Measurements from ENCODE around the gene CACNA2D3.

The CACNA2D3 gene

GRCh38 chr3:54127499-54128056, 5.2 kb downstream of the CACNA2D3 start:
- DNase-seq (ENCODE audit: low read depth): no peak

- no peak for DNase-seq (ENCODE audit: low read depth)
Measured at GRCh38 chr3:54131026-54131605, 8.8 kb downstream of the CACNA2D3 start.

- DNase-seq (ENCODE audit: low read depth): no peak
Measured at GRCh38 chr3:54131890-54132289, 9.5 kb downstream of the CACNA2D3 start.

GRCh38 chr3:54132685-54133084, 10.3 kb downstream of the CACNA2D3 start:
- DNase-seq (ENCODE audit: low read depth): no peak

GRCh38 chr3:54133196-54133595, 10.8 kb downstream of the CACNA2D3 start:
- no peak for DNase-seq (ENCODE audit: low read depth)

GRCh38 chr3:54134155-54134554, 11.8 kb downstream of the CACNA2D3 start:
- no peak for DNase-seq (ENCODE audit: low read depth)

- no peak for DNase-seq (ENCODE audit: low read depth)
Measured at GRCh38 chr3:54134713-54135112, 12.4 kb downstream of the CACNA2D3 start.

GRCh38 chr3:54137311-54137710, 15.0 kb downstream of the CACNA2D3 start:
- DNase-seq (ENCODE audit: low read depth): no peak

GRCh38 chr3:54138937-54139547, 16.7 kb downstream of the CACNA2D3 start:
- no peak for DNase-seq (ENCODE audit: low read depth)

- no peak for DNase-seq (ENCODE audit: low read depth)
Measured at GRCh38 chr3:54139630-54140029, 17.3 kb downstream of the CACNA2D3 start.

- no peak for DNase-seq (ENCODE audit: low read depth)
Measured at GRCh38 chr3:54144284-54144683, 21.9 kb downstream of the CACNA2D3 start.

GRCh38 chr3:54146506-54147239, 24.3 kb downstream of the CACNA2D3 start:
- DNase-seq (ENCODE audit: low read depth): no peak

GRCh38 chr3:54150864-54151467, 28.6 kb downstream of the CACNA2D3 start:
- DNase-seq (ENCODE audit: low read depth): no peak

GRCh38 chr3:54153477-54153876, 31.1 kb downstream of the CACNA2D3 start:
- no peak for DNase-seq (ENCODE audit: low read depth)

- no peak for DNase-seq (ENCODE audit: low read depth)
Measured at GRCh38 chr3:54157860-54158259, 35.5 kb downstream of the CACNA2D3 start.

- DNase-seq (ENCODE audit: low read depth): no peak
Measured at GRCh38 chr3:54159917-54160316, 37.6 kb downstream of the CACNA2D3 start.

GRCh38 chr3:54163441-54163840, 41.1 kb downstream of the CACNA2D3 start:
- no peak for DNase-seq (ENCODE audit: low read depth)

- DNase-seq (ENCODE audit: low read depth): no peak
Measured at GRCh38 chr3:54164192-54164975, 42.0 kb downstream of the CACNA2D3 start.

- no peak for DNase-seq (ENCODE audit: low read depth)
Measured at GRCh38 chr3:54165865-54166264, 43.5 kb downstream of the CACNA2D3 start.

GRCh38 chr3:54167999-54168398, 45.6 kb downstream of the CACNA2D3 start:
- no peak for DNase-seq (ENCODE audit: low read depth)

- DNase-seq (ENCODE audit: low read depth): no peak
Measured at GRCh38 chr3:54168451-54168850, 46.1 kb downstream of the CACNA2D3 start.

- no peak for DNase-seq (ENCODE audit: low read depth)
Measured at GRCh38 chr3:54169524-54169923, 47.2 kb downstream of the CACNA2D3 start.
